Large intestine (tissue), 3 donors: Measurements from ENCODE around the gene CCDC187. TPM values are rescaled to one million over a fixed set of nuclear protein-coding genes. Genes with fewer than 3 reads are reported as not detected.
A peak's percentile ranks its signal among the peaks of the same experiment; 100 is the strongest.
"Not testable (repeated sequence)": the region's sequence is repeated elsewhere in the genome, so short reads cannot be mapped to it uniquely, and the experiment has no call there.

Source experiments
- DNase-seq, 2 donors: peaks; one replicate each; pipeline versions ENCODE4 v3.0.0 to v3.0.0-alpha.2; 2013
- H3K27ac ChIP-seq: one replicate; pipeline ENCODE4 v1.5.1; 2013; ENCODE audit warnings: low read length
- H3K27me3 ChIP-seq: 2 replicates; pipeline ENCODE4 v1.6.1; 2013; ENCODE audit warnings: low read length; ENCODE audit not compliant: control insufficient read depth, insufficient read depth
- H3K36me3 ChIP-seq: 2 replicates; pipeline ENCODE4 v1.6.1; 2013; ENCODE audit warnings: low read length; ENCODE audit not compliant: control insufficient read depth, insufficient read depth
- H3K4me1 ChIP-seq: one replicate; pipeline ENCODE4 v1.6.1; 2013; ENCODE audit warnings: low read length; ENCODE audit not compliant: control insufficient read depth, insufficient read depth
- H3K4me3 ChIP-seq: one replicate; pipeline ENCODE4 v1.5.1; 2013; ENCODE audit warnings: low read length
- H3K9me3 ChIP-seq: one replicate; pipeline ENCODE4 v1.6.1; 2013; ENCODE audit warnings: mild to moderate bottlenecking, low read depth, low read length, moderate library complexity; ENCODE audit not compliant: control insufficient read depth
- WGBS: methylation state at CpG from one replicate; pipeline ENCODE4 v1.1.5; 2013; ENCODE audit warnings: low lambda C conversion rate; ENCODE audit not compliant: insufficient coverage; 5-methylcytosine and 5-hydroxymethylcytosine counted together
- polyA plus RNA-seq: library from polyadenylated mRNA; unstranded; fragments of 120-200 nt; gene quantifications from one replicate; pipeline ENCODE4 v1.2.1, GENCODE V29; 2013

The CCDC187 gene
- polyA plus RNA-seq, 1 donor = 2.0 TPM

- Histone ChIP-seq H3K4me1 (peaks cover 33% of the 10 kb centered on the region), H3K9me3 (no peaks in the 10 kb centered on the region), H3K4me3 (peak overlapping the region; percentile 16), H3K27ac (peak overlapping the region; percentile 60), H3K27me3 (no peaks in the 10 kb centered on the region), H3K36me3 (no peaks in the 10 kb centered on the region)
- no CpG with 5 or more reads among the region's 17 CpGs for WGBS
- DNase-seq = no peak
These were observed 22.9 kb upstream of the CCDC187 start for GRCh38 chr9:136326761-136327303.

- Histone ChIP-seq H3K36me3 (no peaks in the 10 kb centered on the region), H3K9me3 (no peaks in the 10 kb centered on the region), H3K27me3 (no peaks in the 10 kb centered on the region), H3K4me1 (peaks cover 27% of the 10 kb centered on the region), H3K27ac (peak overlapping the region; percentile 60), H3K4me3 (no peak overlapping the region)
- no CpG with 5 or more reads among the region's 28 CpGs for WGBS
- DNase-seq = peak in 1 of 2 donors; percentile 46
These were observed 22.3 kb upstream of the CCDC187 start for GRCh38 chr9:136326061-136326760.

- Histone ChIP-seq H3K4me3 (no peak overlapping the region), H3K4me1 (peaks cover 24% of the 10 kb centered on the region), H3K27me3 (no peaks in the 10 kb centered on the region), H3K36me3 (no peaks in the 10 kb centered on the region), H3K27ac (no peak overlapping the region), H3K9me3 (no peaks in the 10 kb centered on the region)
- DNase-seq = no peak
- no CpG with 5 or more reads among the region's 13 CpGs for WGBS
These were observed 21.5 kb upstream of the CCDC187 start for GRCh38 chr9:136325358-136325757.

- no peak overlapping the region for H3K27ac ChIP-seq
These were observed 20.8 kb upstream of the CCDC187 start for GRCh38 chr9:136324501-136325300.

GRCh38 chr9:136323371-136323789 is 19.5 kb upstream of the CCDC187 start:
- WGBS = no CpG with 5 or more reads among the region's 17 CpGs
- no peaks in the 10 kb centered on the region for H3K27me3 ChIP-seq
- H3K4me1 ChIP-seq = peaks cover 13% of the 10 kb centered on the region
- no peaks in the 10 kb centered on the region for H3K36me3 ChIP-seq
- H3K27ac ChIP-seq = no peak overlapping the region
- H3K4me3 ChIP-seq = no peak overlapping the region
- no peaks in the 10 kb centered on the region for H3K9me3 ChIP-seq
- no peak for DNase-seq

More at GRCh38 chr9:136324501-136325300, 20.8 kb upstream of the CCDC187 start:
- Histone ChIP-seq H3K36me3 (no peaks in the 10 kb centered on the region), H3K27me3 (no peaks in the 10 kb centered on the region), H3K4me1 (peaks cover 24% of the 10 kb centered on the region), H3K4me3 (no peak overlapping the region), H3K9me3 (no peaks in the 10 kb centered on the region)
- WGBS = no CpG with 5 or more reads among the region's 24 CpGs
- DNase-seq = no peak

GRCh38 chr9:136322756-136323330 is 18.9 kb upstream of the CCDC187 start:
- Histone ChIP-seq H3K36me3 (no peaks in the 10 kb centered on the region), H3K27me3 (no peaks in the 10 kb centered on the region), H3K4me1 (peaks cover 10% of the 10 kb centered on the region), H3K4me3 (no peak overlapping the region), H3K27ac (no peak overlapping the region), H3K9me3 (no peaks in the 10 kb centered on the region)
- no CpG with 5 or more reads among the region's 23 CpGs for WGBS
- DNase-seq = no peak

- H3K36me3 ChIP-seq = no peaks in the 10 kb centered on the region
- H3K27ac ChIP-seq = no peak overlapping the region
- no peak overlapping the region for H3K4me3 ChIP-seq
- no peak for DNase-seq
- WGBS = no CpG with 5 or more reads among the region's 19 CpGs
- peaks cover 4% of the 10 kb centered on the region for H3K4me1 ChIP-seq
- H3K27me3 ChIP-seq = no peaks in the 10 kb centered on the region
- no peaks in the 10 kb centered on the region for H3K9me3 ChIP-seq
These were observed 17.7 kb upstream of the CCDC187 start for GRCh38 chr9:136321561-136321960.

GRCh38 chr9:136320972-136321371 is 17.1 kb upstream of the CCDC187 start:
- not testable (repeated sequence) for H3K9me3 ChIP-seq, DNase-seq, H3K27ac ChIP-seq, H3K4me3 ChIP-seq, H3K27me3 ChIP-seq, H3K4me1 ChIP-seq, H3K36me3 ChIP-seq

- not testable (repeated sequence) for H3K27me3 ChIP-seq, DNase-seq, H3K36me3 ChIP-seq, H3K4me1 ChIP-seq, H3K9me3 ChIP-seq, H3K4me3 ChIP-seq, H3K27ac ChIP-seq
- WGBS = no CpG with 5 or more reads among the region's 3 CpGs
These were observed 16.1 kb upstream of the CCDC187 start for GRCh38 chr9:136319955-136320354.

GRCh38 chr9:136319244-136319643 is 15.3 kb upstream of the CCDC187 start:
- H3K4me1 ChIP-seq, H3K36me3 ChIP-seq, H3K4me3 ChIP-seq, H3K27me3 ChIP-seq, H3K27ac ChIP-seq, H3K9me3 ChIP-seq, DNase-seq: not testable (repeated sequence)
- no CpG with 5 or more reads among the region's 14 CpGs for WGBS
